Measurements from ENCODE around the gene SH3PXD2B. TPM values are rescaled to one million over a fixed set of nuclear protein-coding genes. Genes with fewer than 3 reads are reported as not detected.
"Not testable (repeated sequence)": the region's sequence is repeated elsewhere in the genome, so short reads cannot be mapped to it uniquely, and the experiment has no call there.

The SH3PXD2B gene
- total RNA-seq, 1 donor from 2014 or later = 0.16 TPM

- no peak overlapping the region for H3K27ac Mint-ChIP-seq
- H3K27me3 Mint-ChIP-seq = no peaks in the 10 kb centered on the region
- no peak overlapping the region for H3K4me3 Mint-ChIP-seq
- intact Hi-C loops (cut with micrococcal nuclease) = no loop called here
- no peaks in the 10 kb centered on the region for H3K4me1 Mint-ChIP-seq
- no peaks in the 10 kb centered on the region for H3K9me3 Mint-ChIP-seq
- no peaks in the 10 kb centered on the region for H3K36me3 Mint-ChIP-seq (ENCODE audit: low read depth)
- DNase-seq = no peak
These were observed 119.7 kb downstream of the SH3PXD2B start for GRCh38 chr5:172334641-172335040.

- H3K36me3 Mint-ChIP-seq (ENCODE audit: low read depth) = no peaks in the 10 kb centered on the region
- no peaks in the 10 kb centered on the region for H3K9me3 Mint-ChIP-seq
- intact Hi-C loops (cut with micrococcal nuclease) = no loop called here
- DNase-seq = no peak
- no peak overlapping the region for H3K4me3 Mint-ChIP-seq
- no peak overlapping the region for H3K27ac Mint-ChIP-seq
- no peaks in the 10 kb centered on the region for H3K27me3 Mint-ChIP-seq
- H3K4me1 Mint-ChIP-seq = no peaks in the 10 kb centered on the region
These were observed 120.1 kb downstream of the SH3PXD2B start for GRCh38 chr5:172334196-172334595.

GRCh38 chr5:172326901-172327300 is 127.4 kb downstream of the SH3PXD2B start:
- DNase-seq; H3K27ac Mint-ChIP-seq; H3K4me3 Mint-ChIP-seq; H3K36me3 Mint-ChIP-seq (ENCODE audit: low read depth); H3K9me3 Mint-ChIP-seq; H3K4me1 Mint-ChIP-seq; H3K27me3 Mint-ChIP-seq; intact Hi-C loops (cut with micrococcal nuclease): not testable (repeated sequence)

GRCh38 chr5:172325452-172325851 is 128.9 kb downstream of the SH3PXD2B start:
- Mint-ChIP-seq H3K4me1 (no peaks in the 10 kb centered on the region), H3K27ac (no peak overlapping the region), H3K27me3 (no peaks in the 10 kb centered on the region), H3K36me3 (ENCODE audit: low read depth) (no peaks in the 10 kb centered on the region), H3K4me3 (no peak overlapping the region), H3K9me3 (no peaks in the 10 kb centered on the region)
- DNase-seq = no peak
- intact Hi-C loops (cut with micrococcal nuclease) = no loop called here

GRCh38 chr5:172322028-172322965 is 132.0 kb downstream of the SH3PXD2B start:
- Mint-ChIP-seq H3K36me3 (ENCODE audit: low read depth) (no peaks in the 10 kb centered on the region), H3K9me3 (no peaks in the 10 kb centered on the region), H3K4me3 (no peak overlapping the region), H3K4me1 (no peaks in the 10 kb centered on the region), H3K27me3 (no peaks in the 10 kb centered on the region), H3K27ac (no peak overlapping the region)
- no peak for DNase-seq
- intact Hi-C loops (cut with micrococcal nuclease) = no loop called here

GRCh38 chr5:172321593-172321992 is 132.7 kb downstream of the SH3PXD2B start:
- DNase-seq = no peak
- H3K36me3 Mint-ChIP-seq (ENCODE audit: low read depth) = no peaks in the 10 kb centered on the region

GRCh38 chr5:172319708-172320441 is 134.4 kb downstream of the SH3PXD2B start:
- Mint-ChIP-seq H3K9me3 (no peaks in the 10 kb centered on the region), H3K4me3 (no peak overlapping the region), H3K27me3 (no peaks in the 10 kb centered on the region), H3K27ac (no peak overlapping the region), H3K36me3 (ENCODE audit: low read depth) (no peaks in the 10 kb centered on the region), H3K4me1 (no peaks in the 10 kb centered on the region)
- no peak for DNase-seq
- intact Hi-C loops (cut with micrococcal nuclease) = no loop called here

More at GRCh38 chr5:172321593-172321992, 132.7 kb downstream of the SH3PXD2B start:
- no peak overlapping the region for H3K27ac Mint-ChIP-seq
- intact Hi-C loops (cut with micrococcal nuclease) = no loop called here
- no peak overlapping the region for H3K4me3 Mint-ChIP-seq
- H3K4me1 Mint-ChIP-seq = no peaks in the 10 kb centered on the region
- no peaks in the 10 kb centered on the region for H3K27me3 Mint-ChIP-seq
- H3K9me3 Mint-ChIP-seq = no peaks in the 10 kb centered on the region

GRCh38 chr5:172315587-172316493 is 138.5 kb downstream of the SH3PXD2B start:
- intact Hi-C loops (cut with micrococcal nuclease) = no loop called here
- no peak overlapping the region for H3K27ac Mint-ChIP-seq
- H3K36me3 Mint-ChIP-seq (ENCODE audit: low read depth) = no peaks in the 10 kb centered on the region
- no peaks in the 10 kb centered on the region for H3K9me3 Mint-ChIP-seq
- H3K27me3 Mint-ChIP-seq = no peaks in the 10 kb centered on the region
- no peak for DNase-seq
- no peaks in the 10 kb centered on the region for H3K4me1 Mint-ChIP-seq
- H3K4me3 Mint-ChIP-seq = no peak overlapping the region

- Mint-ChIP-seq H3K9me3 (no peaks in the 10 kb centered on the region), H3K4me1 (no peaks in the 10 kb centered on the region), H3K27ac (no peak overlapping the region), H3K27me3 (no peaks in the 10 kb centered on the region), H3K36me3 (ENCODE audit: low read depth) (no peaks in the 10 kb centered on the region), H3K4me3 (no peak overlapping the region)
- DNase-seq = no peak
- intact Hi-C loops (cut with micrococcal nuclease) = no loop called here
These were observed 140.4 kb downstream of the SH3PXD2B start for GRCh38 chr5:172313915-172314314.

GRCh38 chr5:172312286-172312685 is 142.0 kb downstream of the SH3PXD2B start:
- no peaks in the 10 kb centered on the region for H3K36me3 Mint-ChIP-seq (ENCODE audit: low read depth)
- H3K27ac Mint-ChIP-seq = no peak overlapping the region
- no peaks in the 10 kb centered on the region for H3K9me3 Mint-ChIP-seq
- no peak for DNase-seq
- H3K27me3 Mint-ChIP-seq = peaks cover 2% of the 10 kb centered on the region
- no peaks in the 10 kb centered on the region for H3K4me1 Mint-ChIP-seq
- intact Hi-C loops (cut with micrococcal nuclease) = no loop called here
- no peak overlapping the region for H3K4me3 Mint-ChIP-seq

GRCh38 chr5:172311605-172312004 is 142.7 kb downstream of the SH3PXD2B start:
- no peaks in the 10 kb centered on the region for H3K36me3 Mint-ChIP-seq (ENCODE audit: low read depth)
- no peaks in the 10 kb centered on the region for H3K9me3 Mint-ChIP-seq
- DNase-seq = no peak
- H3K4me3 Mint-ChIP-seq = no peak overlapping the region
- no peak overlapping the region for H3K27ac Mint-ChIP-seq
- H3K27me3 Mint-ChIP-seq = peaks cover 2% of the 10 kb centered on the region
- intact Hi-C loops (cut with micrococcal nuclease) = no loop called here
- H3K4me1 Mint-ChIP-seq = no peaks in the 10 kb centered on the region

GRCh38 chr5:172311026-172311425 is 143.3 kb downstream of the SH3PXD2B start:
- intact Hi-C loops (cut with micrococcal nuclease) = no loop called here
- H3K4me1 Mint-ChIP-seq = no peaks in the 10 kb centered on the region
- peaks cover 4% of the 10 kb centered on the region for H3K27me3 Mint-ChIP-seq
- DNase-seq = no peak
- H3K9me3 Mint-ChIP-seq = no peaks in the 10 kb centered on the region
- no peaks in the 10 kb centered on the region for H3K36me3 Mint-ChIP-seq (ENCODE audit: low read depth)
- H3K4me3 Mint-ChIP-seq = no peak overlapping the region
- H3K27ac Mint-ChIP-seq = no peak overlapping the region

- Mint-ChIP-seq H3K9me3 (no peaks in the 10 kb centered on the region), H3K36me3 (ENCODE audit: low read depth) (no peaks in the 10 kb centered on the region), H3K27me3 (peaks cover 12% of the 10 kb centered on the region), H3K4me1 (no peaks in the 10 kb centered on the region), H3K4me3 (no peak overlapping the region), H3K27ac (no peak overlapping the region)
- no peak for DNase-seq
- intact Hi-C loops (cut with micrococcal nuclease) = no loop called here
These were observed 148.9 kb downstream of the SH3PXD2B start for GRCh38 chr5:172305380-172305779.
